ENCODE data around the gene MTTP.

MTTP gene

GRCh38 chr4:99612704-99613103, 38.1 kb downstream of the MTTP start:
- H3K4me3 ChIP-seq, result no peak overlapping the region
- no peak for TF ChIP-seq CTCF (IDR thresholded peaks at IDR 0.05)
- no peak overlapping the region for H3K27ac ChIP-seq
- DNase-seq (ENCODE audit: low spot score), result no peak

- no peak for DNase-seq (ENCODE audit: low spot score)
- Histone ChIP-seq H3K4me3 (no peak overlapping the region), H3K27ac (no peak overlapping the region)
- no peak for TF ChIP-seq CTCF (IDR thresholded peaks at IDR 0.05)
Observed at GRCh38 chr4:99614491-99614890, 39.9 kb downstream of the MTTP start.

- no peak for DNase-seq (ENCODE audit: low spot score)
- Histone ChIP-seq H3K27ac (no peak overlapping the region), H3K4me3 (no peak overlapping the region)
- no peak for TF ChIP-seq CTCF (IDR thresholded peaks at IDR 0.05)
Observed at GRCh38 chr4:99615170-99615820, 40.7 kb downstream of the MTTP start.

- no peak overlapping the region for H3K27ac ChIP-seq
Observed at GRCh38 chr4:99617374-99617773, 42.8 kb downstream of the MTTP start.

GRCh38 chr4:99622341-99622740, 47.7 kb downstream of the MTTP start:
- Histone ChIP-seq H3K4me3 (no peak overlapping the region), H3K27ac (no peak overlapping the region)
- no peak for TF ChIP-seq CTCF (IDR thresholded peaks at IDR 0.05)
- no peak for DNase-seq (ENCODE audit: low spot score)

More at GRCh38 chr4:99617374-99617773, 42.8 kb downstream of the MTTP start:
- H3K4me3 ChIP-seq, result no peak overlapping the region
- TF ChIP-seq CTCF (IDR thresholded peaks at IDR 0.05), result no peak
- no peak for DNase-seq (ENCODE audit: low spot score)

- Histone ChIP-seq H3K27ac (no peak overlapping the region), H3K4me3 (no peak overlapping the region)
- no peak for TF ChIP-seq CTCF (IDR thresholded peaks at IDR 0.05)
- DNase-seq (ENCODE audit: low spot score), result no peak
Observed at GRCh38 chr4:99624141-99624719, 49.6 kb downstream of the MTTP start.

GRCh38 chr4:99625369-99625768, 50.7 kb downstream of the MTTP start:
- DNase-seq (ENCODE audit: low spot score), result no peak
- no peak overlapping the region for H3K27ac ChIP-seq
- no peak overlapping the region for H3K4me3 ChIP-seq
- TF ChIP-seq CTCF (IDR thresholded peaks at IDR 0.05), result no peak
